ENCODE measurements around the gene ADGRE1. TPM values are rescaled to one million over a fixed set of nuclear protein-coding genes. Genes with fewer than 3 reads are reported as not detected.

ADGRE1 gene
- total and polyA plus RNA-seq, 2 of the 4 experiments (the other 2 are of a cell fraction): not detected

DNA sequence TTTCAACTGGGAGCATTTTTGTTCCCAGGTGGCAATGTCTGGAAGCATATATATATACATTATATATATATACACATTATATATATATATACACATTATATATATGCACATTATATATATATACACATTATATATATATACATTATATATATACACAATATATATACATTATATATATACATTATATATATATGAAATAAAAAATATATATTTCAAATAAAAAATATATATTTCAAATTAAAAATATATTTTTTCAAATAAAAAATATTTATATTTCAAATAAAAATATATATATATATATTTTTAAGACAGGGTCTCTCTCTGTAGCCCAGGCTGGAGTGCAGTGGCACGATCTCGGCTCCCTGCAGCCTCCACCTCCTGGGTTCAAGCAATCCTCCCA lies 61.5 kb downstream of the ADGRE1 start:
- Histone ChIP-seq H4K5ac (ENCODE audit: low read depth, low read length) (no peak overlapping the region), H2BK120ac (ENCODE audit: low read depth, low read length) (no peak overlapping the region), H3K4me3 (ENCODE audit: insufficient read depth, low read depth, low read length) (no peak overlapping the region), H2BK5ac (ENCODE audit: low read depth, low read length, poor library complexity, severe bottlenecking) (no peak overlapping the region), H2AK9ac (replicated peaks; ENCODE audit: low read depth, low read length, poor library complexity) (no peak overlapping the region), H3K56ac (ENCODE audit: extremely low read depth, insufficient read depth, low read length) (no peak overlapping the region), H3K9ac (ENCODE audit: low read depth, low read length) (no peak overlapping the region), H3K79me1 (ENCODE audit: low read depth in 1 of 2, low read length in 2 of 2) (no peaks in the 10 kb centered on the region), H3K9me1 (ENCODE audit: insufficient read depth, low read length) (no peaks in the 10 kb centered on the region), H3K18ac (ENCODE audit: low read depth, low read length) (no peak overlapping the region), H3K23ac (ENCODE audit: low read depth, low read length) (no peak overlapping the region), H4K91ac (ENCODE audit: insufficient read depth, low read depth, low read length) (no peak overlapping the region), H3K4ac (ENCODE audit: low read depth, low read length) (no peak overlapping the region), H3K4me1 (ENCODE audit: control insufficient read depth, insufficient read depth, low read length) (no peaks in the 10 kb centered on the region), H3K27ac (ENCODE audit: insufficient read depth, low read length) (no peak overlapping the region), H4K8ac (ENCODE audit: low read depth in 2 of 2, low read length in 2 of 2) (no peak overlapping the region), H3K9me3 (ENCODE audit: control insufficient read depth, insufficient read depth, low read length) (peaks cover 8% of the 10 kb centered on the region; the same call in 1 of the 2 replicates), H2BK15ac (ENCODE audit: low read depth, low read length) (no peak overlapping the region), H3K14ac (replicated peaks; ENCODE audit: low read depth, low read length) (no peak overlapping the region), H3K4me2 (ENCODE audit: low read depth, low read length) (no peak overlapping the region), H3K36me3 (ENCODE audit: control insufficient read depth, insufficient read depth, low read length) (no peaks in the 10 kb centered on the region), H2BK20ac (ENCODE audit: low read depth, low read length) (no peak overlapping the region), H4K20me1 (ENCODE audit: insufficient read depth, low read length) (no peaks in the 10 kb centered on the region), H2AFZ (replicated peaks; ENCODE audit: low read length, poor library complexity) (no peak overlapping the region), H2AK5ac (ENCODE audit: low read depth, low read length) (no peak overlapping the region), H3K27me3 (ENCODE audit: control insufficient read depth, insufficient read depth, low read length) (no peaks in the 10 kb centered on the region)
- TF ChIP-seq CHD1 (IDR thresholded peaks at IDR 0.05; ENCODE audit: low read depth, low read length) (no peak), POLR2A (IDR thresholded peaks at IDR 0.05; ENCODE audit: low read depth, low read length) (no peak)
- in situ Hi-C loops (cut with MboI; ENCODE audit: low sequenced_read_pairs) (no loop called here), intact Hi-C loops (cut with micrococcal nuclease) (no loop called here), dilution Hi-C loops (cut with HindIII; ENCODE audit: low sequenced_read_pairs, unreplicated experiment) (no loop called here)
- no peak for DNase-seq
- BruUV-seq (replicated peaks): no TSS peak
- CTCF ChIA-PET: no interaction called here
- ATAC-seq (ENCODE audit: low read depth): no peak
- POLR2A ChIA-PET (ENCODE audit: unreplicated experiment): no interaction called here
- no CpG with 5 or more reads among the region's 2 CpGs for WGBS, 2 experiments (ENCODE audit: extremely low coverage in 2 of 2, insufficient read length in 1 of 2)
